ENCODE results near the gene SQSTM1. TPM values are rescaled to one million over a fixed set of nuclear protein-coding genes. Genes with fewer than 3 reads are reported as not detected.

SQSTM1 gene
- total and polyA plus RNA-seq, 4 donors: 127 to 330 (median 256) TPM

DNA sequence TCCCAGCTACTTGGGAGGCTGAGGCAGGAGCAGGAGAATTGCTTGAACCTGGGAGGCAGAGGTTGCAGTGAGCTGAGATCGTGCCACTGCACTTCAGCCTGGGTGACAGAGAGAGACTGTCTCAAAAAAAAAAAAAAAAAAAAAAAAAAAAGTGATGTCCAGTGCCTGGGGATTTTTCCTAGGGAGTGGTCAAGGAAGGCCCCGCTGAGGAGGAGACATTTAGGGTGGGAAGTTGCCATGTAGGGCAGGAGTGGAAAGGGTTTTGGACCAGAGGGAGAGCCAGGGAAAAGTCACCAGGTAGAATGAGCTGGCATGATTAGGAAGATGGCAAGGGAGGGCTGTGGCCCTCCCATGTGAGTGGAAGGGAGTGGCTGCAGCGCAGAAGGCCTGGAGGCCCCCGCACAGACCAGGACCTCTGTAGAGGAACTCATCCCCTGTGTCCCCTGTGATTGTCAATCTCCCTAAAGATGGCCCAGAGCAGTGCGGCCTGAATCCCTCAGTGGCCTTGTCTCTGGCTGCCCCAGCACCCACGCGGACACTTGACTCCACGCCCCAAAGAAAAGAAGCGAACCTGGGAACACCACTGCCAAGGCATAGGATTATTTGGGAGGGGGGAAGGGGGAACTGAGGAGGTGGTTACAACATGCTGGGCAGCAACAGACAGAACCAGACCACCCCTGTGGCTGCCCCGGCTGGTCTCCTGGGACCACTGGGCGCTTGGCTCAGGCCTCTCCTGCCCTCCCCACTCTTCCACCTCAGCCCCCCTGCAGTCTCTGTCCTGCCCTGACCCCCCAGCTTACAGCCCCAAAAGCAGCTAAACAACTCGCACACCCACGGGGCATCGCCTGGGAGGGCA is 2.6 kb upstream of the SQSTM1 start:
- H3K36me3 ChIP-seq (ENCODE audit: control insufficient read depth in 4 of 4, insufficient read depth in 3 of 4, low read depth in 1 of 4, low read length in 3 of 4): no peaks in the 10 kb centered on the region
- WGBS: 62% methylated on average over 14 of the region's 14 CpGs

GRCh38 chr5:179818746-179819295 is 1.9 kb upstream of the SQSTM1 start:
- WGBS: 1% methylated on average over 35 of the region's 35 CpGs
- H3K27me3 ChIP-seq (ENCODE audit: control insufficient read depth in 4 of 4, insufficient read depth in 4 of 4, low read length in 3 of 4): no peaks in the 10 kb centered on the region
- DNase-seq (ENCODE audit: low spot score): peak; percentile 83
- H3K27ac ChIP-seq (ENCODE audit: low read depth in 1 of 2, low read length in 2 of 2): peak overlapping the region; percentile 94 to 99
- no peaks in the 10 kb centered on the region for H3K9me3 ChIP-seq (ENCODE audit: control insufficient read depth in 4 of 4, low read length in 3 of 4)
- peaks cover 28 to 58% (median 36%) of the 10 kb centered on the region in 4 donors for H3K4me1 ChIP-seq (ENCODE audit: control insufficient read depth in 4 of 4, insufficient read depth in 4 of 4, low read length in 3 of 4)
- H3K4me3 ChIP-seq (ENCODE audit: low read depth in 1 of 3, low read length in 3 of 3): peak overlapping the region in 2 of 3 donors; percentile 25 to 92
- peaks cover under 1 to 5% (median 4%) of the 10 kb centered on the region in 4 donors for H3K36me3 ChIP-seq (ENCODE audit: control insufficient read depth in 4 of 4, insufficient read depth in 3 of 4, low read depth in 1 of 4, low read length in 3 of 4)
- no peak for TF ChIP-seq MAX (IDR thresholded peaks at IDR 0.05)
- peak; percentile 73 for TF ChIP-seq ZBTB33 (IDR thresholded peaks at IDR 0.05)
- peak; percentile 90 for TF ChIP-seq SP1 (IDR thresholded peaks at IDR 0.05)
- peak in 1 of 2 donors; percentile 76 for TF ChIP-seq EGR1 (IDR thresholded peaks at IDR 0.05; ENCODE audit: low read depth in 2 of 2)
- peak; percentile 90 for TF ChIP-seq FOXA1 (IDR thresholded peaks at IDR 0.05)
- TF ChIP-seq, protein P1, sequence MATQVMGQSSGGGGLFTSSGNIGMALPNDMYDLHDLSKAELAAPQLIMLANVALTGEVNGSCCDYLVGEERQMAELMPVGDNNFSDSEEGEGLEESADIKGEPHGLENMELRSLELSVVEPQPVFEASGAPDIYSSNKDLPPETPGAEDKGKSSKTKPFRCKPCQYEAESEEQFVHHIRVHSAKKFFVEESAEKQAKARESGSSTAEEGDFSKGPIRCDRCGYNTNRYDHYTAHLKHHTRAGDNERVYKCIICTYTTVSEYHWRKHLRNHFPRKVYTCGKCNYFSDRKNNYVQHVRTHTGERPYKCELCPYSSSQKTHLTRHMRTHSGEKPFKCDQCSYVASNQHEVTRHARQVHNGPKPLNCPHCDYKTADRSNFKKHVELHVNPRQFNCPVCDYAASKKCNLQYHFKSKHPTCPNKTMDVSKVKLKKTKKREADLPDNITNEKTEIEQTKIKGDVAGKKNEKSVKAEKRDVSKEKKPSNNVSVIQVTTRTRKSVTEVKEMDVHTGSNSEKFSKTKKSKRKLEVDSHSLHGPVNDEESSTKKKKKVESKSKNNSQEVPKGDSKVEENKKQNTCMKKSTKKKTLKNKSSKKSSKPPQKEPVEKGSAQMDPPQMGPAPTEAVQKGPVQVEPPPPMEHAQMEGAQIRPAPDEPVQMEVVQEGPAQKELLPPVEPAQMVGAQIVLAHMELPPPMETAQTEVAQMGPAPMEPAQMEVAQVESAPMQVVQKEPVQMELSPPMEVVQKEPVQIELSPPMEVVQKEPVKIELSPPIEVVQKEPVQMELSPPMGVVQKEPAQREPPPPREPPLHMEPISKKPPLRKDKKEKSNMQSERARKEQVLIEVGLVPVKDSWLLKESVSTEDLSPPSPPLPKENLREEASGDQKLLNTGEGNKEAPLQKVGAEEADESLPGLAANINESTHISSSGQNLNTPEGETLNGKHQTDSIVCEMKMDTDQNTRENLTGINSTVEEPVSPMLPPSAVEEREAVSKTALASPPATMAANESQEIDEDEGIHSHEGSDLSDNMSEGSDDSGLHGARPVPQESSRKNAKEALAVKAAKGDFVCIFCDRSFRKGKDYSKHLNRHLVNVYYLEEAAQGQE (IDR thresholded peaks at IDR 0.05): peak; percentile 75
- TF ChIP-seq RXRA (IDR thresholded peaks at IDR 0.05): peak; percentile 95 to 97
- TF ChIP-seq GABPA (IDR thresholded peaks at IDR 0.05 in 1 of 2, conservative IDR thresholded peaks at IDR 0.05 in 1 of 2): peak in 1 of 2 donors; percentile 57
- TF ChIP-seq NR2F2 (IDR thresholded peaks at IDR 0.05): peak; percentile 59
- TF ChIP-seq FOXA2 (IDR thresholded peaks at IDR 0.05): peak; percentile 89
- peak; percentile 53 for TF ChIP-seq YY1 (IDR thresholded peaks at IDR 0.05)
- peak; percentile 54 to 72 for TF ChIP-seq HNF4A (conservative IDR thresholded peaks at IDR 0.05)
- peak; percentile 96 to 99 for TF ChIP-seq JUND (IDR thresholded peaks at IDR 0.05)
- peak; percentile 95 for TF ChIP-seq ATF3 (IDR thresholded peaks at IDR 0.05)
- TF ChIP-seq RAD21 (IDR thresholded peaks at IDR 0.05): peak; percentile 32 to 40
- TF ChIP-seq, protein P2, sequence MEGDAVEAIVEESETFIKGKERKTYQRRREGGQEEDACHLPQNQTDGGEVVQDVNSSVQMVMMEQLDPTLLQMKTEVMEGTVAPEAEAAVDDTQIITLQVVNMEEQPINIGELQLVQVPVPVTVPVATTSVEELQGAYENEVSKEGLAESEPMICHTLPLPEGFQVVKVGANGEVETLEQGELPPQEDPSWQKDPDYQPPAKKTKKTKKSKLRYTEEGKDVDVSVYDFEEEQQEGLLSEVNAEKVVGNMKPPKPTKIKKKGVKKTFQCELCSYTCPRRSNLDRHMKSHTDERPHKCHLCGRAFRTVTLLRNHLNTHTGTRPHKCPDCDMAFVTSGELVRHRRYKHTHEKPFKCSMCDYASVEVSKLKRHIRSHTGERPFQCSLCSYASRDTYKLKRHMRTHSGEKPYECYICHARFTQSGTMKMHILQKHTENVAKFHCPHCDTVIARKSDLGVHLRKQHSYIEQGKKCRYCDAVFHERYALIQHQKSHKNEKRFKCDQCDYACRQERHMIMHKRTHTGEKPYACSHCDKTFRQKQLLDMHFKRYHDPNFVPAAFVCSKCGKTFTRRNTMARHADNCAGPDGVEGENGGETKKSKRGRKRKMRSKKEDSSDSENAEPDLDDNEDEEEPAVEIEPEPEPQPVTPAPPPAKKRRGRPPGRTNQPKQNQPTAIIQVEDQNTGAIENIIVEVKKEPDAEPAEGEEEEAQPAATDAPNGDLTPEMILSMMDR (IDR thresholded peaks at IDR 0.05; ENCODE audit: low read depth, low read length, missing input control): no peak
- peak; percentile 23 for TF ChIP-seq HNF4G (IDR thresholded peaks at IDR 0.05)
- TF ChIP-seq TAF1 (conservative IDR thresholded peaks at IDR 0.05): no peak
- peak overlapping the region in 1 of 2 donors; percentile 62 for H3K9ac ChIP-seq (ENCODE audit: low read depth in 1 of 2, low read length in 2 of 2)

More for the DNA sequence above, 2.6 kb upstream of the SQSTM1 start:
- Histone ChIP-seq H3K4me3 (ENCODE audit: low read depth in 1 of 3, low read length in 3 of 3) (peak overlapping the region in 2 of 3 donors; percentile 25 to 39), H3K27ac (ENCODE audit: low read depth in 1 of 2, low read length in 2 of 2) (peak overlapping the region; percentile 94 to 99), H3K9me3 (ENCODE audit: control insufficient read depth in 4 of 4, low read length in 3 of 4) (no peaks in the 10 kb centered on the region), H3K27me3 (ENCODE audit: control insufficient read depth in 4 of 4, insufficient read depth in 4 of 4, low read length in 3 of 4) (no peaks in the 10 kb centered on the region), H3K9ac (ENCODE audit: low read depth in 1 of 2, low read length in 2 of 2) (peak overlapping the region in 1 of 2 donors; percentile 62), H3K4me1 (ENCODE audit: control insufficient read depth in 4 of 4, insufficient read depth in 4 of 4, low read length in 3 of 4) (peaks cover 25 to 57% (median 35%) of the 10 kb centered on the region in 4 donors)
- no peak for DNase-seq (ENCODE audit: low spot score)
- TF ChIP-seq NR2F2 (IDR thresholded peaks at IDR 0.05): no peak
- no peak for TF ChIP-seq FOXA2 (IDR thresholded peaks at IDR 0.05)
- TF ChIP-seq GABPA (IDR thresholded peaks at IDR 0.05 in 1 of 2, conservative IDR thresholded peaks at IDR 0.05 in 1 of 2): no peak
- no peak for TF ChIP-seq HNF4G (IDR thresholded peaks at IDR 0.05)
- TF ChIP-seq SP1 (IDR thresholded peaks at IDR 0.05): no peak
- no peak for TF ChIP-seq FOXA1 (IDR thresholded peaks at IDR 0.05)

Measured in liver (tissue), 9 donors.